Measurements from ENCODE around the gene FILIP1L. TPM values are rescaled to one million over a fixed set of nuclear protein-coding genes. Genes with fewer than 3 reads are reported as not detected.
"Not testable (repeated sequence)": the region's sequence is repeated elsewhere in the genome, so short reads cannot be mapped to it uniquely, and the experiment has no call there.

FILIP1L gene
- total and polyA plus RNA-seq, 7 donors, result 9.2 to 274 (median 78.5) TPM

DNA sequence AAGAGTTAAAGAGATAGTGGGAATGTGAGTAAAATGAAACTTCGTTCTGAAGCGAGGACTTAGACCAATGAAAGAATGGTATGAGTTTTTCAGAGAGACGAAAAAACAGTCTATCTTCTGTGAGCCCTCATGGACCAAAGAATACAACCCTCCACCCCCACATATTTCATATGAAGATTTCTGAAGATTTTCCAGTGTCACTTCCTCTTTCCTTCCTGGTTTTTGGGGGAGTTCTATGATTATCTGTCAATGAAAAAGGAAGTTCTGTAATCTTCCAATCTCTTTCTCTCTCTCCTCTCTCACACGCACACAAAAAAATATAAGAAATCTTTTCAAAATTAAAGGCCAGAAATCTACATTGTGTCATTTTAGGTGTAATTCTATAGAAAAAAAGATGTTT lies 269.0 kb downstream of the FILIP1L start:
- ATAC-seq (no peak), DNase-seq (no peak)
- peaks cover 33% of the 10 kb centered on the region for H3K4me1 ChIP-seq
- H3K9me3 ChIP-seq, result no peaks in the 10 kb centered on the region
- no peak overlapping the region for H3K4me3 ChIP-seq
- H3K36me3 ChIP-seq (ENCODE audit: insufficient read depth in 1 of 2, low read depth in 1 of 2), result peaks cover 0 to 7% of the 10 kb centered on the region in 2 donors
- peak overlapping the region; percentile 65 for H3K27ac ChIP-seq
- no peaks in the 10 kb centered on the region for H3K27me3 ChIP-seq (ENCODE audit: insufficient read depth in 3 of 3, low read length in 2 of 3)
- TF ChIP-seq, protein P1, sequence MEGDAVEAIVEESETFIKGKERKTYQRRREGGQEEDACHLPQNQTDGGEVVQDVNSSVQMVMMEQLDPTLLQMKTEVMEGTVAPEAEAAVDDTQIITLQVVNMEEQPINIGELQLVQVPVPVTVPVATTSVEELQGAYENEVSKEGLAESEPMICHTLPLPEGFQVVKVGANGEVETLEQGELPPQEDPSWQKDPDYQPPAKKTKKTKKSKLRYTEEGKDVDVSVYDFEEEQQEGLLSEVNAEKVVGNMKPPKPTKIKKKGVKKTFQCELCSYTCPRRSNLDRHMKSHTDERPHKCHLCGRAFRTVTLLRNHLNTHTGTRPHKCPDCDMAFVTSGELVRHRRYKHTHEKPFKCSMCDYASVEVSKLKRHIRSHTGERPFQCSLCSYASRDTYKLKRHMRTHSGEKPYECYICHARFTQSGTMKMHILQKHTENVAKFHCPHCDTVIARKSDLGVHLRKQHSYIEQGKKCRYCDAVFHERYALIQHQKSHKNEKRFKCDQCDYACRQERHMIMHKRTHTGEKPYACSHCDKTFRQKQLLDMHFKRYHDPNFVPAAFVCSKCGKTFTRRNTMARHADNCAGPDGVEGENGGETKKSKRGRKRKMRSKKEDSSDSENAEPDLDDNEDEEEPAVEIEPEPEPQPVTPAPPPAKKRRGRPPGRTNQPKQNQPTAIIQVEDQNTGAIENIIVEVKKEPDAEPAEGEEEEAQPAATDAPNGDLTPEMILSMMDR (IDR thresholded peaks at IDR 0.05), result no peak
- intact Hi-C loops (cut with DNase I), result no loop called here
- WGBS, 3 donors, result 55 to 63% (median 60%) methylated on average over 4 of the region's 4 CpGs

GRCh38 chr3:99843590-99844258 lies 270.6 kb downstream of the FILIP1L start:
- DNase-seq (no peak), ATAC-seq (peak; percentile 29 to 41 (median 31))
- TF ChIP-seq, protein P1 (IDR thresholded peaks at IDR 0.05), result no peak
- H3K4me1 ChIP-seq, result peaks cover 33% of the 10 kb centered on the region
- H3K9me3 ChIP-seq, result no peaks in the 10 kb centered on the region
- H3K36me3 ChIP-seq (ENCODE audit: insufficient read depth in 1 of 2, low read depth in 1 of 2), result no peaks in the 10 kb centered on the region
- intact Hi-C loops (cut with DNase I), result no loop called here
- no peaks in the 10 kb centered on the region for H3K27me3 ChIP-seq (ENCODE audit: insufficient read depth in 3 of 3, low read length in 2 of 3)
- peak overlapping the region; percentile 65 for H3K27ac ChIP-seq
- H3K4me3 ChIP-seq, result no peak overlapping the region
- 54 to 59% (median 56%) methylated on average over 10 of the region's 10 CpGs for WGBS, 3 donors

- ATAC-seq (peak; percentile 57 to 79 (median 66)), DNase-seq (no peak)
- Histone ChIP-seq H3K4me1 (peaks cover 31% of the 10 kb centered on the region), H3K9me3 (no peaks in the 10 kb centered on the region), H3K4me3 (no peak overlapping the region), H3K27me3 (ENCODE audit: insufficient read depth in 3 of 3, low read length in 2 of 3) (no peaks in the 10 kb centered on the region), H3K36me3 (ENCODE audit: insufficient read depth in 1 of 2, low read depth in 1 of 2) (peaks cover 0 to 1% of the 10 kb centered on the region in 2 donors), H3K27ac (peak overlapping the region; percentile 65)
- 52 to 64% (median 56%) methylated on average over 2 of the region's 2 CpGs for WGBS, 3 donors
- intact Hi-C loops (cut with DNase I), result no loop called here
- TF ChIP-seq, protein P1 (IDR thresholded peaks at IDR 0.05), result peak; percentile 66
These were observed 271.3 kb downstream of the FILIP1L start for GRCh38 chr3:99842826-99843589.

DNA sequence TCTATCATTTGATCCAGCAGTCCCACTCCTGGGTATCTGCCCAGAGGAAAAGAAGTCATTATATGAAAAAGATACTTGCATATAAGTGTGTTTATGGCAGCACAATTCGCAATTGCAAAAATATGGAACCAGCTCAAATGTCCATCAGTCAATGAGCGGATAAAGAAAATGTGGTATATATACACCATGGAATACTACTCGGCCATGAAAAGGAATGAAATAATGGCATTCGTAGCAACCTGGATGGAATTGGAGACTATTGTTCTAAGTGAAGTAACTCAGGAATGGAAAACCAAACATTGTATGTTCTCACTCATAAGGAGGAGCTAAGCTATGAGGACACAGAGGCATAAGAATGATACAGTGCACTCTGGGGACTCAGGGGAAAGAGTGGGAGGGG lies 272.4 kb downstream of the FILIP1L start:
- H3K27ac ChIP-seq; H3K9me3 ChIP-seq; H3K36me3 ChIP-seq (ENCODE audit: insufficient read depth in 1 of 2, low read depth in 1 of 2); intact Hi-C loops (cut with DNase I); H3K27me3 ChIP-seq (ENCODE audit: insufficient read depth in 3 of 3, low read length in 2 of 3); H3K4me3 ChIP-seq; ATAC-seq; DNase-seq: not testable (repeated sequence)
- peaks cover 23% of the 10 kb centered on the region for H3K4me1 ChIP-seq
- 89 to 99% (median 90%) methylated on average over 4 of the region's 4 CpGs for WGBS, 3 donors

DNA sequence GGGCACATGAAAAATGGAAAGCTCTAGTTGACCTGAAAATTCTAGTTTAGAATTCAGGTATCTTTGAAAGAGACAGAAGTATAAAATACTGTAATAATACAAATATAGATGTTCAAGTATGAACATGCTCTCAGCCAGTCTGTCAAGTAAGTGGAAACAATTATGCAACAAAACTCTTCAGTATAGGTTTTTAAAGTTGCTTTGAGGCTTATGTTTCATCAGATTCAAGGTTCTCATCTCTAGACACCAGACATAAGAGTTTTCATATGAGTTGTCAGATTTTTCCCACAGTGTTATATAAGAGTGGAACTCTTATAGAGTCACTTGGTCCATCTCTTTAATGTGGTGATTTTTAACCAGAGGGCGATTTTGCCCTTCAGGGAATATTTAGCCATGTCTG lies 274.7 kb downstream of the FILIP1L start:
- Histone ChIP-seq H3K9me3 (no peaks in the 10 kb centered on the region), H3K4me3 (no peak overlapping the region), H3K4me1 (peaks cover 11% of the 10 kb centered on the region), H3K27me3 (ENCODE audit: insufficient read depth in 3 of 3, low read length in 2 of 3) (no peaks in the 10 kb centered on the region), H3K36me3 (ENCODE audit: insufficient read depth in 1 of 2, low read depth in 1 of 2) (peaks cover 0 to 7% of the 10 kb centered on the region in 2 donors), H3K27ac (peak overlapping the region; percentile 43)
- ATAC-seq (no peak), DNase-seq (no peak)
- 85 to 90% (median 88%) methylated on average over 1 of the region's 1 CpG for WGBS, 3 donors
- intact Hi-C loops (cut with DNase I), result loop anchor here (5.0 to 10.0 kb wide), 2 partner anchors 418 to 495 kb away; partner anchors contain the start of gene NIT2 (in 1 of the 2)
- TF ChIP-seq, protein P1 (IDR thresholded peaks at IDR 0.05), result no peak
